ENCODE results near the gene KIAA1958. TPM values are rescaled to one million over a fixed set of nuclear protein-coding genes. Genes with fewer than 3 reads are reported as not detected.

KIAA1958 gene
- total and polyA plus RNA-seq, 4 donors, result 0.99 to 7.1 (median 3.3) TPM

DNA sequence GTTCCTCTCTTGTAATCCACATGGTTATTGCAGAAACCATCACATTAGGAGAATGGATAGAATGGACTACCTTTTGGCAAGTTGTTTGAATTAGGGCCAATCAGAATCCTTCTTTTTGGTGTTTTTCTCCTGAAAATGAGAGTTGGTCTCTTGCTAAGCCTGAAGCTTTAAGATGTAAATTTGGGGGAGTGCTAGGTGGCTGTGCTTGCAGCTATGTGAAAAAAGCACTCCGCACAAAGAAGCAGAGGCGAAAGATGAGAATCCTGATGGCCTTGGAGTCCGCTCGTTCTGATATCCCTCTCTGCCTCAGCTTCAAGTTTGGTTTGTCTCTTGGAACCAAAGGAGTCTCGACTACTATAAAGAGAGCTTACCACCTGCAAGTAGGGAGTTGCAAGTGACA lies 167.7 kb downstream of the KIAA1958 start:
- Histone ChIP-seq H3K27me3 (ENCODE audit: control insufficient read depth in 4 of 4, insufficient read depth in 4 of 4, low read length in 3 of 4) (no peaks in the 10 kb centered on the region), H3K4me1 (ENCODE audit: control insufficient read depth in 4 of 4, insufficient read depth in 4 of 4, low read length in 3 of 4) (no peaks in the 10 kb centered on the region), H3K9ac (ENCODE audit: low read depth in 1 of 2, low read length in 2 of 2) (no peak overlapping the region), H3K9me3 (ENCODE audit: control insufficient read depth in 4 of 4, low read length in 3 of 4) (peaks cover 0 to 3% (median 0%) of the 10 kb centered on the region in 4 donors), H3K4me3 (ENCODE audit: low read depth in 1 of 3, low read length in 3 of 3) (no peak overlapping the region), H3K27ac (ENCODE audit: low read depth in 1 of 2, low read length in 2 of 2) (no peak overlapping the region), H3K36me3 (ENCODE audit: control insufficient read depth in 4 of 4, insufficient read depth in 3 of 4, low read depth in 1 of 4, low read length in 3 of 4) (peaks cover 0 to 6% (median 1%) of the 10 kb centered on the region in 4 donors)
- WGBS, result 95% methylated on average over 5 of the region's 5 CpGs
- no peak for DNase-seq (ENCODE audit: low spot score)
- TF ChIP-seq, protein P1, sequence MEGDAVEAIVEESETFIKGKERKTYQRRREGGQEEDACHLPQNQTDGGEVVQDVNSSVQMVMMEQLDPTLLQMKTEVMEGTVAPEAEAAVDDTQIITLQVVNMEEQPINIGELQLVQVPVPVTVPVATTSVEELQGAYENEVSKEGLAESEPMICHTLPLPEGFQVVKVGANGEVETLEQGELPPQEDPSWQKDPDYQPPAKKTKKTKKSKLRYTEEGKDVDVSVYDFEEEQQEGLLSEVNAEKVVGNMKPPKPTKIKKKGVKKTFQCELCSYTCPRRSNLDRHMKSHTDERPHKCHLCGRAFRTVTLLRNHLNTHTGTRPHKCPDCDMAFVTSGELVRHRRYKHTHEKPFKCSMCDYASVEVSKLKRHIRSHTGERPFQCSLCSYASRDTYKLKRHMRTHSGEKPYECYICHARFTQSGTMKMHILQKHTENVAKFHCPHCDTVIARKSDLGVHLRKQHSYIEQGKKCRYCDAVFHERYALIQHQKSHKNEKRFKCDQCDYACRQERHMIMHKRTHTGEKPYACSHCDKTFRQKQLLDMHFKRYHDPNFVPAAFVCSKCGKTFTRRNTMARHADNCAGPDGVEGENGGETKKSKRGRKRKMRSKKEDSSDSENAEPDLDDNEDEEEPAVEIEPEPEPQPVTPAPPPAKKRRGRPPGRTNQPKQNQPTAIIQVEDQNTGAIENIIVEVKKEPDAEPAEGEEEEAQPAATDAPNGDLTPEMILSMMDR (IDR thresholded peaks at IDR 0.05; ENCODE audit: low read depth, low read length, missing input control), result no peak
- TF ChIP-seq HNF4G (IDR thresholded peaks at IDR 0.05) (no peak), JUND (IDR thresholded peaks at IDR 0.05) (no peak), RXRA (IDR thresholded peaks at IDR 0.05) (no peak), FOXA1 (IDR thresholded peaks at IDR 0.05) (no peak), YY1 (IDR thresholded peaks at IDR 0.05) (no peak), FOXA2 (IDR thresholded peaks at IDR 0.05) (no peak), HNF4A (conservative IDR thresholded peaks at IDR 0.05) (no peak), SP1 (IDR thresholded peaks at IDR 0.05) (no peak), EGR1 (IDR thresholded peaks at IDR 0.05; ENCODE audit: low read depth in 2 of 2) (no peak), RAD21 (IDR thresholded peaks at IDR 0.05) (no peak), GABPA (IDR thresholded peaks at IDR 0.05 in 1 of 2, conservative IDR thresholded peaks at IDR 0.05 in 1 of 2) (no peak), NR2F2 (IDR thresholded peaks at IDR 0.05) (no peak), TAF1 (conservative IDR thresholded peaks at IDR 0.05) (no peak)
- TF ChIP-seq, protein P2, sequence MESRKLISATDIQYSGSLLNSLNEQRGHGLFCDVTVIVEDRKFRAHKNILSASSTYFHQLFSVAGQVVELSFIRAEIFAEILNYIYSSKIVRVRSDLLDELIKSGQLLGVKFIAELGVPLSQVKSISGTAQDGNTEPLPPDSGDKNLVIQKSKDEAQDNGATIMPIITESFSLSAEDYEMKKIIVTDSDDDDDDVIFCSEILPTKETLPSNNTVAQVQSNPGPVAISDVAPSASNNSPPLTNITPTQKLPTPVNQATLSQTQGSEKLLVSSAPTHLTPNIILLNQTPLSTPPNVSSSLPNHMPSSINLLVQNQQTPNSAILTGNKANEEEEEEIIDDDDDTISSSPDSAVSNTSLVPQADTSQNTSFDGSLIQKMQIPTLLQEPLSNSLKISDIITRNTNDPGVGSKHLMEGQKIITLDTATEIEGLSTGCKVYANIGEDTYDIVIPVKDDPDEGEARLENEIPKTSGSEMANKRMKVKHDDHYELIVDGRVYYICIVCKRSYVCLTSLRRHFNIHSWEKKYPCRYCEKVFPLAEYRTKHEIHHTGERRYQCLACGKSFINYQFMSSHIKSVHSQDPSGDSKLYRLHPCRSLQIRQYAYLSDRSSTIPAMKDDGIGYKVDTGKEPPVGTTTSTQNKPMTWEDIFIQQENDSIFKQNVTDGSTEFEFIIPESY (IDR thresholded peaks at IDR 0.05), result no peak
- TF ChIP-seq, protein P3, sequence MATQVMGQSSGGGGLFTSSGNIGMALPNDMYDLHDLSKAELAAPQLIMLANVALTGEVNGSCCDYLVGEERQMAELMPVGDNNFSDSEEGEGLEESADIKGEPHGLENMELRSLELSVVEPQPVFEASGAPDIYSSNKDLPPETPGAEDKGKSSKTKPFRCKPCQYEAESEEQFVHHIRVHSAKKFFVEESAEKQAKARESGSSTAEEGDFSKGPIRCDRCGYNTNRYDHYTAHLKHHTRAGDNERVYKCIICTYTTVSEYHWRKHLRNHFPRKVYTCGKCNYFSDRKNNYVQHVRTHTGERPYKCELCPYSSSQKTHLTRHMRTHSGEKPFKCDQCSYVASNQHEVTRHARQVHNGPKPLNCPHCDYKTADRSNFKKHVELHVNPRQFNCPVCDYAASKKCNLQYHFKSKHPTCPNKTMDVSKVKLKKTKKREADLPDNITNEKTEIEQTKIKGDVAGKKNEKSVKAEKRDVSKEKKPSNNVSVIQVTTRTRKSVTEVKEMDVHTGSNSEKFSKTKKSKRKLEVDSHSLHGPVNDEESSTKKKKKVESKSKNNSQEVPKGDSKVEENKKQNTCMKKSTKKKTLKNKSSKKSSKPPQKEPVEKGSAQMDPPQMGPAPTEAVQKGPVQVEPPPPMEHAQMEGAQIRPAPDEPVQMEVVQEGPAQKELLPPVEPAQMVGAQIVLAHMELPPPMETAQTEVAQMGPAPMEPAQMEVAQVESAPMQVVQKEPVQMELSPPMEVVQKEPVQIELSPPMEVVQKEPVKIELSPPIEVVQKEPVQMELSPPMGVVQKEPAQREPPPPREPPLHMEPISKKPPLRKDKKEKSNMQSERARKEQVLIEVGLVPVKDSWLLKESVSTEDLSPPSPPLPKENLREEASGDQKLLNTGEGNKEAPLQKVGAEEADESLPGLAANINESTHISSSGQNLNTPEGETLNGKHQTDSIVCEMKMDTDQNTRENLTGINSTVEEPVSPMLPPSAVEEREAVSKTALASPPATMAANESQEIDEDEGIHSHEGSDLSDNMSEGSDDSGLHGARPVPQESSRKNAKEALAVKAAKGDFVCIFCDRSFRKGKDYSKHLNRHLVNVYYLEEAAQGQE (IDR thresholded peaks at IDR 0.05), result no peak
- TF ChIP-seq, protein P4, sequence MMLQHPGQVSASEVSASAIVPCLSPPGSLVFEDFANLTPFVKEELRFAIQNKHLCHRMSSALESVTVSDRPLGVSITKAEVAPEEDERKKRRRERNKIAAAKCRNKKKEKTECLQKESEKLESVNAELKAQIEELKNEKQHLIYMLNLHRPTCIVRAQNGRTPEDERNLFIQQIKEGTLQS (IDR thresholded peaks at IDR 0.05), result no peak
- TF ChIP-seq, protein P5, sequence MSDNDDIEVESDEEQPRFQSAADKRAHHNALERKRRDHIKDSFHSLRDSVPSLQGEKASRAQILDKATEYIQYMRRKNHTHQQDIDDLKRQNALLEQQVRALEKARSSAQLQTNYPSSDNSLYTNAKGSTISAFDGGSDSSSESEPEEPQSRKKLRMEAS (IDR thresholded peaks at IDR 0.05), result no peak

Data from liver (tissue), 9 donors.